H1 (cell line): ENCODE measurements around the gene TRPV2. TPM values are rescaled to one million over a fixed set of nuclear protein-coding genes. Genes with fewer than 3 reads are reported as not detected.

Source experiments
- CTCF ChIA-PET: fragments of 300-600 bp; sonication (Branson Sonifier 250); formaldehyde crosslinking; loops from one replicate; lab custom pipeline; 2021; ENCODE audit not compliant: partially characterized antibody; lab: Charles Lee
- POLR2A ChIA-PET: fragments of 300-600 bp; sonication (Branson Sonifier 250); formaldehyde crosslinking; loops from one replicate; lab custom pipeline; 2021; ENCODE audit warnings: inconsistent platforms; ENCODE audit not compliant: partially characterized antibody; lab: Charles Lee
- DNase-seq, 2 experiments: peaks; one replicate each; pipeline versions ENCODE4 v3.0.0 to v3.0.0-alpha.2; 2010 to 2022; ENCODE audit warnings: low spot score in 2 of 2, low read depth in 1 of 2, mixed read lengths in 1 of 2
- FAIRE-seq: peaks from 2 replicates; lab custom pipeline; 2011; peaks lifted over from hg19 to GRCh38; lab: Jason Lieb, UNC
- H2AFZ ChIP-seq: 2 replicates; pipeline ENCODE4 v1.8.1; 2012; ENCODE audit warnings: low read length, inconsistent platforms
- H2AK5ac ChIP-seq: 2 replicates; pipeline ENCODE4 v1.6.1; 2013; ENCODE audit warnings: low read depth, low read length
- H2BK120ac ChIP-seq: replicated peaks from 2 replicates; pipeline ENCODE3; 2013; ENCODE audit warnings: low read depth, low read length, inconsistent platforms
- H2BK12ac ChIP-seq: 2 replicates; pipeline ENCODE4 v1.6.1; 2013; ENCODE audit warnings: low read depth, low read length
- H2BK15ac ChIP-seq: 2 replicates; pipeline ENCODE4 v1.6.1; 2013; ENCODE audit warnings: low read length
- H2BK20ac ChIP-seq: 2 replicates; pipeline ENCODE4 v1.6.1; 2013; ENCODE audit warnings: low read length
- H2BK5ac ChIP-seq: 2 replicates; pipeline ENCODE4 v1.6.1; 2013; ENCODE audit warnings: low read depth, low read length
- H3K14ac ChIP-seq: 2 replicates; pipeline ENCODE4 v1.6.1; 2013; ENCODE audit warnings: inconsistent platforms; ENCODE audit not compliant: insufficient read length
- H3K18ac ChIP-seq: 2 replicates; pipeline ENCODE4 v1.6.1; 2013; ENCODE audit warnings: low read length; ENCODE audit errors: extremely low read depth
- H3K23ac ChIP-seq: 2 replicates; pipeline ENCODE4 v1.6.1; 2013; ENCODE audit warnings: inconsistent platforms; ENCODE audit not compliant: insufficient read length
- H3K23me2 ChIP-seq: 2 replicates; pipeline ENCODE4 v1.6.1; 2013; ENCODE audit warnings: low read depth, low read length
- H3K27ac ChIP-seq: 2 replicates; pipeline ENCODE4 v1.6.1; 2011; ENCODE audit warnings: low read depth, low read length, inconsistent platforms
- H3K27me3 ChIP-seq, 4 experiments: replicated peaks in 1 of 4; 1 replicate in 1 of 4; 2 replicates in 3 of 4; pipeline versions ENCODE4 v1.6.1 to v1.8.1; 2011 to 2013; ENCODE audit warnings: low read length in 3 of 4, mild to moderate bottlenecking in 3 of 4, inconsistent platforms in 2 of 4, mixed read lengths in 2 of 4, moderate library complexity in 1 of 4; ENCODE audit not compliant: control insufficient read depth in 3 of 4, insufficient read depth in 3 of 4; ENCODE audit errors: extremely low read depth in 1 of 4
- H3K36me3 ChIP-seq, 4 experiments: 2 replicates each; pipeline versions ENCODE4 v1.6.1 to v1.8.1; 2011 to 2013; ENCODE audit warnings: mild to moderate bottlenecking in 4 of 4, low read length in 3 of 4, moderate library complexity in 2 of 4, control low read depth in 1 of 4, inconsistent platforms in 1 of 4; ENCODE audit not compliant: insufficient read depth in 4 of 4, control insufficient read depth in 2 of 4
- H3K4ac ChIP-seq: replicated peaks from 2 replicates; pipeline ENCODE3; 2013; ENCODE audit warnings: low read length, low read depth, mixed read lengths, inconsistent platforms; ENCODE audit not compliant: insufficient read length
- H3K4me1 ChIP-seq, 4 experiments: replicated peaks in 1 of 4; 1 replicate in 1 of 4; 2 replicates in 3 of 4; pipeline versions ENCODE4 v1.6.1 to v1.8.1; 2011 to 2013; ENCODE audit warnings: low read length in 3 of 4, inconsistent platforms in 2 of 4, mixed read lengths in 1 of 4; ENCODE audit not compliant: insufficient read depth in 4 of 4, control insufficient read depth in 3 of 4
- H3K4me2 ChIP-seq, 2 experiments: 2 replicates each; pipeline versions ENCODE4 v1.6.1 to v1.8.1; 2011 to 2013; ENCODE audit warnings: low read depth in 2 of 2, low read length in 2 of 2, control low read depth in 1 of 2, inconsistent platforms in 1 of 2, mild to moderate bottlenecking in 1 of 2; ENCODE audit not compliant: insufficient read depth in 1 of 2
- H3K4me3 ChIP-seq, 4 experiments: fragments of 200-600, 300-600 bp in 1 of 4; sonication (generic), shearing (Covaris generic), sonication (Bioruptor Twin) in 1 of 4; 2 replicates each; pipeline versions ENCODE4 v1.5.1 to v1.8.1; 2011 to 2016; ENCODE audit warnings: low read length in 4 of 4, low read depth in 3 of 4, control low read depth in 2 of 4, inconsistent platforms in 2 of 4, mild to moderate bottlenecking in 2 of 4, mixed read lengths in 1 of 4, moderate library complexity in 1 of 4; ENCODE audit not compliant: insufficient read depth in 2 of 4; ENCODE audit errors: extremely low read depth in 1 of 4
- H3K56ac ChIP-seq: replicated peaks from 2 replicates; pipeline ENCODE3; 2013; ENCODE audit warnings: low read depth, mild to moderate bottlenecking, mixed read lengths, low read length, inconsistent platforms; ENCODE audit not compliant: insufficient read length
- H3K79me1 ChIP-seq: 2 replicates; pipeline ENCODE4 v1.6.1; 2013; ENCODE audit warnings: low read depth, low read length, control low read depth
- H3K79me2 ChIP-seq, 2 experiments: 2 replicates each; pipeline versions ENCODE4 v1.6.1 to v1.8.1; 2012 to 2013; ENCODE audit warnings: low read length in 2 of 2, mild to moderate bottlenecking in 2 of 2, inconsistent platforms in 1 of 2; ENCODE audit not compliant: insufficient read depth in 2 of 2, control insufficient read depth in 1 of 2
- H3K9ac ChIP-seq, 4 experiments: replicated peaks in 1 of 4; 1 replicate in 1 of 4; 2 replicates in 3 of 4; pipeline versions ENCODE4 v1.6.1 to v1.8.1; 2011 to 2013; ENCODE audit warnings: low read depth in 3 of 4, low read length in 3 of 4, control low read depth in 2 of 4, mild to moderate bottlenecking in 2 of 4, moderate library complexity in 2 of 4, inconsistent platforms in 1 of 4; ENCODE audit errors: extremely low read depth in 1 of 4
- H3K9me3 ChIP-seq, 2 experiments: 2 replicates each; pipeline versions ENCODE4 v1.6.1 to v1.8.1; 2012 to 2013; ENCODE audit warnings: mild to moderate bottlenecking in 2 of 2, moderate library complexity in 2 of 2, control low read depth in 1 of 2, inconsistent platforms in 1 of 2, low read depth in 1 of 2, low read length in 1 of 2, mixed read lengths in 1 of 2; ENCODE audit not compliant: insufficient read depth in 2 of 2
- H4K20me1 ChIP-seq, 2 experiments: replicated peaks in 1 of 2; 2 replicates each; pipeline versions ENCODE3 to v1.8.1; 2011 to 2013; ENCODE audit warnings: inconsistent platforms in 2 of 2, low read length in 2 of 2, mild to moderate bottlenecking in 1 of 2; ENCODE audit not compliant: insufficient read depth in 2 of 2, control insufficient read depth in 1 of 2
- H4K5ac ChIP-seq: 2 replicates; pipeline ENCODE4 v1.6.1; 2013; ENCODE audit warnings: low read length, low read depth, mixed read lengths, inconsistent platforms; ENCODE audit not compliant: insufficient read length
- H4K8ac ChIP-seq: 2 replicates; pipeline ENCODE4 v1.8.0; 2013; ENCODE audit warnings: mild to moderate bottlenecking, moderate library complexity, low read length, inconsistent platforms; ENCODE audit not compliant: insufficient read depth; ENCODE audit errors: extremely low read depth
- H4K91ac ChIP-seq: replicated peaks from 2 replicates; pipeline ENCODE3; 2013; ENCODE audit warnings: low read length, mixed read lengths, inconsistent platforms; ENCODE audit not compliant: insufficient read length
- JUN ChIP-seq: IDR thresholded peaks from 2 replicates; pipeline ENCODE4 v1.6.1; 2011; ENCODE audit warnings: low read depth, mild to moderate bottlenecking, improper control_type of control experiment, low read length
- MAX ChIP-seq: IDR thresholded peaks from 2 replicates; pipeline ENCODE4 v1.6.1; 2012; ENCODE audit warnings: inconsistent platforms
- TEAD4 ChIP-seq: IDR thresholded peaks from 2 replicates; pipeline ENCODE4 v1.6.1; 2012; ENCODE audit warnings: low read depth, low read length, inconsistent platforms, mixed read lengths
- WGBS, 2 experiments: shearing (Covaris generic) in 1 of 2; methylation state at CpG; one replicate each; pipeline versions ENCODE4 v1.1.6 to v1.1.7; 2013 to 2015; ENCODE audit warnings: low lambda C conversion rate in 2 of 2, mixed read lengths in 2 of 2, inconsistent platforms in 1 of 2, low coverage in 1 of 2, missing lambda C conversion rate in 1 of 2; ENCODE audit not compliant: insufficient replicate concordance in 2 of 2, insufficient coverage in 1 of 2, insufficient read length in 1 of 2; ENCODE audit errors: extremely low coverage in 1 of 2, missing lambda C conversion rate in 1 of 2; 5-methylcytosine and 5-hydroxymethylcytosine counted together
- polyA plus RNA-seq, 7 experiments: library from polyadenylated mRNA; depleted of rRNA in 3 of 7; stranded (reverse) in 5 of 7; unstranded in 2 of 7; fragments of >200 nt in 5 of 7; fragments of 200-250 nt in 2 of 7; gene quantifications; 1 replicate in 5 of 7; 2 replicates in 1 of 7; 4 replicates in 1 of 7; pipeline versions ENCODE4 v1.2.1 to v1.2.3, GENCODE V29; 2011 to 2013; ENCODE audit warnings: missing spikeins in 2 of 7, mixed read lengths in 2 of 7
- total RNA-seq: library from RNA; stranded (reverse); fragmentation: NEBNext Ultra II Directional; extraction: Animal tissue kit (Norgen Biotek cat#: 25700); gene quantifications from 2 replicates; pipeline ENCODE4 v1.2.1, GENCODE V29; 2021

The TRPV2 gene
- total and polyA plus RNA-seq, 2 of the 8 experiments (the other 6 are each of a cell fraction or from before 2014, with no cell fraction given): 1.7 to 2.1 TPM

GRCh38 chr17:16459855-16460550 lies 44.6 kb downstream of the TRPV2 start:
- Histone ChIP-seq H2BK5ac (peak overlapping the region; percentile 80), H2AK5ac (peak overlapping the region; percentile 82; the same call in 1 of the 2 replicates), H3K27me3 (no peaks in the 10 kb centered on the region), H4K8ac (peak overlapping the region; percentile 5), H3K23ac (no peak overlapping the region), H3K23me2 (no peaks in the 10 kb centered on the region)
- peak; percentile 21; the same call in 1 of the 2 replicates for TF ChIP-seq MAX
- TF ChIP-seq TEAD4: peak; percentile 5; the same call in 1 of the 2 replicates
- TF ChIP-seq JUN: no peak
- TF ChIP-seq, all 59 proteins: peak for 2
- WGBS, 2 experiments: 59% methylated on average over 4 of the region's 5 CpGs; no CpG with 5 or more reads in 1 of the 2 experiments
- H3K79me2 ChIP-seq: no peaks in the 10 kb centered on the region
- H3K27ac ChIP-seq: no peak overlapping the region
- ChIA-PET POLR2A (interaction anchor here (0.6 to 17.6 kb wide), 4 partner anchors 9 to 74 kb away, joined by 4 to 204 read pairs (median 6); no protein-coding TSS in a partner anchor), CTCF (interaction anchor here (1.3 to 36.9 kb wide), 4 partner anchors 10 to 61 kb away, joined by 3 to 941 read pairs (median 103); partner anchors contain the start of gene LRRC75A)
- DNase-seq (no peak), FAIRE-seq (peak; percentile 82)
- H2BK15ac ChIP-seq: no peak overlapping the region
- H3K4me1 ChIP-seq: peaks cover 6 to 24% (median 12%) of the 10 kb centered on the region in 4 experiments
- peak overlapping the region; percentile 83 for H3K18ac ChIP-seq
- no peak overlapping the region for H4K5ac ChIP-seq
- H2BK12ac ChIP-seq: peak overlapping the region; percentile 75; the same call in 1 of the 2 replicates
- H4K91ac ChIP-seq: peak overlapping the region; percentile 87
- H3K9me3 ChIP-seq: no peaks in the 10 kb centered on the region
- peak overlapping the region; percentile 80; the same call in 1 of the 2 replicates for H2BK20ac ChIP-seq
- no peaks in the 10 kb centered on the region; a peak in 2 of 8 replicates for H3K36me3 ChIP-seq
- no peak overlapping the region for H3K4ac ChIP-seq
- H4K20me1 ChIP-seq: peaks cover 3 to 4% of the 10 kb centered on the region in 2 experiments
- H3K14ac ChIP-seq: no peak overlapping the region
- no peak overlapping the region for H3K56ac ChIP-seq
- no peak overlapping the region for H2BK120ac ChIP-seq
- no peak overlapping the region for H3K4me3 ChIP-seq
- peaks cover 2% of the 10 kb centered on the region for H3K79me1 ChIP-seq
- no peak overlapping the region for H3K9ac ChIP-seq
- peak overlapping the region in 1 of 2 experiments; percentile 15; a peak in 3 of 4 replicates for H3K4me2 ChIP-seq
- H2AFZ ChIP-seq: no peak overlapping the region
